ENCODE results near the gene CCDC8. TPM values are rescaled to one million over a fixed set of nuclear protein-coding genes. Genes with fewer than 3 reads are reported as not detected.

CCDC8 gene, protein sequence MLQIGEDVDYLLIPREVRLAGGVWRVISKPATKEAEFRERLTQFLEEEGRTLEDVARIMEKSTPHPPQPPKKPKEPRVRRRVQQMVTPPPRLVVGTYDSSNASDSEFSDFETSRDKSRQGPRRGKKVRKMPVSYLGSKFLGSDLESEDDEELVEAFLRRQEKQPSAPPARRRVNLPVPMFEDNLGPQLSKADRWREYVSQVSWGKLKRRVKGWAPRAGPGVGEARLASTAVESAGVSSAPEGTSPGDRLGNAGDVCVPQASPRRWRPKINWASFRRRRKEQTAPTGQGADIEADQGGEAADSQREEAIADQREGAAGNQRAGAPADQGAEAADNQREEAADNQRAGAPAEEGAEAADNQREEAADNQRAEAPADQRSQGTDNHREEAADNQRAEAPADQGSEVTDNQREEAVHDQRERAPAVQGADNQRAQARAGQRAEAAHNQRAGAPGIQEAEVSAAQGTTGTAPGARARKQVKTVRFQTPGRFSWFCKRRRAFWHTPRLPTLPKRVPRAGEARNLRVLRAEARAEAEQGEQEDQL
- total RNA-seq, result not detected

DNA sequence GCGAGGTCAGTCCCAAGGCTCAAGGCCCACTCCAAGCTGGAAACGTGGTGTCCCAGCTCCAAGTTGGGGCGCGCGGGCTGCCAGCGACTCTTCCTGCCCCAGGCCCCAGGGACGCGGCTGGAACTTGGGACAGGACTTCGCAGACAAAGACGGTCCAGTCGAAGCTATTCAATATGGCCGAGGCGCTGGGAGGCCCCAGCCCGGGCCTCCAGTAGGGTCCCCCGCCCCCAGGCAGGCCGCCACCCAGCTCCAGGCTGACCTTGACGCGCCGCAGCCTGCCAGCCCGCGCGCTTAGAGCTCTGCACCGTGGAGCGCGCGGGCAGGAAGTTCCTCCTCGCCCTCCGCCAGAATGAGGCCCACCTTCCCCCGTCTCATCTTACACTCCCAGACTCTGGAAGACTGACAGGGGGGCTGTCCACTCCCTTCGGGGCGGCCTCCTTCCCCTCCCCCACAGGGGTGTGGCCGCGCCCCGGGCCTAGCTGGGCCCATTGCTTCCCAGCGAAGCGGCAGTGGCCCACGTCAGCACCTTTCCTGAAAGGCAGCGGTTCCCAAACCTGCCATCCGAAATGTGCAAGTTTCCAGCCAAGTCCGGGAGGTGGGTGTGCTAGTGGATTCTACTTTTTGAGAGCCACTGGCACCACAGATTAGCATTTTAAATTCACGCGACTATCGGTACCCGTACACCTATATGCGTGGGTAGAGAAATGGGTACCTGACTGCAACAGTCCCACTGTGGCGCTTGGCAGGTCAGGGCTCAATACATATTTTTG lies at the start of gene CCDC8:
Gene CCDC8, minus strand, starts transcription at position 303 of the 770 bp plus-strand sequence. CDS start 754 bp downstream, outside the sequence.
- peaks cover 59% of the 10 kb centered on the region for H3K27me3 Mint-ChIP-seq
- ATAC-seq, result no peak
- no peaks in the 10 kb centered on the region for H3K36me3 Mint-ChIP-seq (ENCODE audit: low read depth)
- POLR2A ChIA-PET, result interaction anchor here (0.7 kb wide), 1 partner anchor 92 kb away, joined by 3 read pairs; no protein-coding TSS in a partner anchor
- intact Hi-C loops (cut with micrococcal nuclease), result no loop called here
- TF ChIP-seq, protein P1, sequence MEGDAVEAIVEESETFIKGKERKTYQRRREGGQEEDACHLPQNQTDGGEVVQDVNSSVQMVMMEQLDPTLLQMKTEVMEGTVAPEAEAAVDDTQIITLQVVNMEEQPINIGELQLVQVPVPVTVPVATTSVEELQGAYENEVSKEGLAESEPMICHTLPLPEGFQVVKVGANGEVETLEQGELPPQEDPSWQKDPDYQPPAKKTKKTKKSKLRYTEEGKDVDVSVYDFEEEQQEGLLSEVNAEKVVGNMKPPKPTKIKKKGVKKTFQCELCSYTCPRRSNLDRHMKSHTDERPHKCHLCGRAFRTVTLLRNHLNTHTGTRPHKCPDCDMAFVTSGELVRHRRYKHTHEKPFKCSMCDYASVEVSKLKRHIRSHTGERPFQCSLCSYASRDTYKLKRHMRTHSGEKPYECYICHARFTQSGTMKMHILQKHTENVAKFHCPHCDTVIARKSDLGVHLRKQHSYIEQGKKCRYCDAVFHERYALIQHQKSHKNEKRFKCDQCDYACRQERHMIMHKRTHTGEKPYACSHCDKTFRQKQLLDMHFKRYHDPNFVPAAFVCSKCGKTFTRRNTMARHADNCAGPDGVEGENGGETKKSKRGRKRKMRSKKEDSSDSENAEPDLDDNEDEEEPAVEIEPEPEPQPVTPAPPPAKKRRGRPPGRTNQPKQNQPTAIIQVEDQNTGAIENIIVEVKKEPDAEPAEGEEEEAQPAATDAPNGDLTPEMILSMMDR (IDR thresholded peaks at IDR 0.05), result no peak
- H3K27ac Mint-ChIP-seq, result no peak within 1 kb of the TSS
- H3K4me1 Mint-ChIP-seq (ENCODE audit: low read depth), result peaks cover 3% of the 10 kb centered on the region
- no peak within 1 kb of the TSS for H3K4me3 Mint-ChIP-seq
- no peak for DNase-seq
- H3K9me3 Mint-ChIP-seq, result no peaks in the 10 kb centered on the region
- CTCF ChIA-PET, result interaction anchor here (1.2 to 2.0 kb wide), 2 partner anchors 11 to 17 kb away, joined by 3 to 6 read pairs; no protein-coding TSS in a partner anchor

DNA sequence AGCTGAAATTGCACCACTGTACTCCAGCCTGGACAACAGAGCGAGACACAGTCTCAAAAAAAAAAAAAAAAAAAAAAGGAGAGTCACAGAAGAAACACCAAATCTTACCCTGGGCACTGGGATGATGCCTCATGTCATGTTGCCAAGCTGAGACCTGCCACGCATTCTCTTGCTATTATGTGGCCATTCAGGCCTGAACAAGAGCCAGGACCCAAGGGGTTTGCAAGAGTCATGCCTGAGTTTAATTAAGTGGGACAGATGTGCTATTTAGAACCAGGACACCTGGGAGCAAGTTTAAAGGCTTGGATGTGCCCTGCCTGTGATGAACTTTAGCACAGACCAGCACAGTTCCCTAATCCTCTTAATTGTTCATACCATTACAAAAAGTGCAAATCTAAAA lies 48.2 kb upstream of the CCDC8 start:
- H3K4me1 Mint-ChIP-seq (ENCODE audit: low read depth), result no peaks in the 10 kb centered on the region
- POLR2A ChIA-PET, result interaction anchor here (0.7 kb wide), 1 partner anchor 435 kb away, joined by 3 read pairs; no protein-coding TSS in a partner anchor
- peaks cover 9% of the 10 kb centered on the region for H3K27me3 Mint-ChIP-seq
- no peaks in the 10 kb centered on the region for H3K9me3 Mint-ChIP-seq
- no peaks in the 10 kb centered on the region for H3K36me3 Mint-ChIP-seq (ENCODE audit: low read depth)
- no peak for ATAC-seq
- intact Hi-C loops (cut with micrococcal nuclease), result no loop called here
- no peak for DNase-seq
- H3K4me3 Mint-ChIP-seq, result no peak overlapping the region
- no peak overlapping the region for H3K27ac Mint-ChIP-seq
- TF ChIP-seq, protein P1 (IDR thresholded peaks at IDR 0.05), result no peak
- CTCF ChIA-PET, result no interaction called here

DNA sequence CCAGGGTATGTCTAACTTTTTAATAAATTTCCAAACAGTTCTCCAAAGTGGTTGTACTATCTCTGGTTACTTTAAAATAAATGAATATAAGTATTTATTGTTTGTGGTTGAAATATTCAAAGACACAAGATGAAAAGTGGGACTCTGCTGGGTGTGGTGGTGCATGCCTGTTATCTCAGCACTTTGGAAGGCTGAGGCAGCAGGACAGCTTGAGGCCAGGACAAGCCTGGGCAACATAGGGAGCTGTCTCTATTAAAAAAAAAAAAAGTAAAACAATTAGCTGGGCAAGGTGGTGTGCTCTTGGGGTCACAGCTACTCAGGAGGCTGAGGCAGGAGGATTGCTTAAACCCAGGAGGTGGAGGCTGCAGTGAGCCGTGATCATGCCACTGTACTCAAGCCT lies 47.6 kb upstream of the CCDC8 start:
- Mint-ChIP-seq H3K4me3 (no peak overlapping the region), H3K27ac (no peak overlapping the region), H3K27me3 (peaks cover 12% of the 10 kb centered on the region), H3K36me3 (ENCODE audit: low read depth) (no peaks in the 10 kb centered on the region), H3K9me3 (no peaks in the 10 kb centered on the region), H3K4me1 (ENCODE audit: low read depth) (no peaks in the 10 kb centered on the region)
- ATAC-seq, result no peak
- intact Hi-C loops (cut with micrococcal nuclease), result no loop called here
- TF ChIP-seq, protein P1 (IDR thresholded peaks at IDR 0.05), result no peak
- ChIA-PET CTCF (interaction anchor here (1.6 kb wide), 1 partner anchor 65 kb away, joined by 5 read pairs; no protein-coding TSS in a partner anchor), POLR2A (no interaction called here)
- no peak for DNase-seq

DNA sequence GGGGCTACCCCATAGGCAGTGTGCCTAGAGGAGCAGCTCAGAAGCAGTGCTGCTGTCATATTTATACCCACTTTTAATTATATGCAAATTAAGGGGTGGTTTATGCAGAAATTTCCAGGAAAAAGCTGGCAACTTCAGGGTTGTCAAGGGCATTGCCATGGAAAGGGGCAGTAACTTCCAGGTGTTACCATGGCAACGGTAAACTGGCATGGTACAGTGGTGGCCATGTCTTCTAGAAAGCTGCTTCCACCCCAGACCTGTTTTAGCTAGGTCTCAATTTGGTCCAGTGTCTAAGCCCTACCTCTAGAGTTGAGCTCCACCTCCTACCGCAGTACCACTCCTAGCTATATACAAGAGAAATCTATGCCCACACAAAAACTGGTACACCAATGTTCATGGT lies 46.7 kb upstream of the CCDC8 start:
- POLR2A ChIA-PET, result no interaction called here
- CTCF ChIA-PET, result interaction anchor here (1.6 kb wide), 1 partner anchor 64 kb away, joined by 5 read pairs; no protein-coding TSS in a partner anchor

More for the DNA sequence above, 46.7 kb upstream of the CCDC8 start:
- no peaks in the 10 kb centered on the region for H3K4me1 Mint-ChIP-seq (ENCODE audit: low read depth)
- peaks cover 12% of the 10 kb centered on the region for H3K27me3 Mint-ChIP-seq
- H3K9me3 Mint-ChIP-seq, result no peaks in the 10 kb centered on the region
- H3K4me3 Mint-ChIP-seq, result no peak overlapping the region
- no peak overlapping the region for H3K27ac Mint-ChIP-seq
- TF ChIP-seq, protein P1 (IDR thresholded peaks at IDR 0.05), result no peak
- DNase-seq, result no peak
- no peak for ATAC-seq
- no peaks in the 10 kb centered on the region for H3K36me3 Mint-ChIP-seq (ENCODE audit: low read depth)
- intact Hi-C loops (cut with micrococcal nuclease), result no loop called here

Measured in activated CD8-positive, alpha-beta T cell treated with anti-CD3 and anti-CD28 coated beads for 36 hours (primary cell).